Activated CD8-positive, alpha-beta memory T cell treated with anti-CD3 and anti-CD28 coated beads, Interleukin-2, amount 50 U/mL, for 4 hours (primary cell): Measurements from ENCODE around the gene ELF3.
"Not testable (repeated sequence)": the region's sequence is repeated elsewhere in the genome, so short reads cannot be mapped to it uniquely, and the experiment has no call there.

Experiments used
- DNase-seq: peaks from one replicate; pipeline ENCODE4 v3.0.0-alpha.2; 2020

ELF3 gene

GRCh38 chr1:202009326-202010179, 834 bp upstream of the ELF3 start:
- DNase-seq = peak; percentile 60

GRCh38 chr1:202011994-202012393, 1.6 kb downstream of the ELF3 start:
- no peak for DNase-seq

DNA sequence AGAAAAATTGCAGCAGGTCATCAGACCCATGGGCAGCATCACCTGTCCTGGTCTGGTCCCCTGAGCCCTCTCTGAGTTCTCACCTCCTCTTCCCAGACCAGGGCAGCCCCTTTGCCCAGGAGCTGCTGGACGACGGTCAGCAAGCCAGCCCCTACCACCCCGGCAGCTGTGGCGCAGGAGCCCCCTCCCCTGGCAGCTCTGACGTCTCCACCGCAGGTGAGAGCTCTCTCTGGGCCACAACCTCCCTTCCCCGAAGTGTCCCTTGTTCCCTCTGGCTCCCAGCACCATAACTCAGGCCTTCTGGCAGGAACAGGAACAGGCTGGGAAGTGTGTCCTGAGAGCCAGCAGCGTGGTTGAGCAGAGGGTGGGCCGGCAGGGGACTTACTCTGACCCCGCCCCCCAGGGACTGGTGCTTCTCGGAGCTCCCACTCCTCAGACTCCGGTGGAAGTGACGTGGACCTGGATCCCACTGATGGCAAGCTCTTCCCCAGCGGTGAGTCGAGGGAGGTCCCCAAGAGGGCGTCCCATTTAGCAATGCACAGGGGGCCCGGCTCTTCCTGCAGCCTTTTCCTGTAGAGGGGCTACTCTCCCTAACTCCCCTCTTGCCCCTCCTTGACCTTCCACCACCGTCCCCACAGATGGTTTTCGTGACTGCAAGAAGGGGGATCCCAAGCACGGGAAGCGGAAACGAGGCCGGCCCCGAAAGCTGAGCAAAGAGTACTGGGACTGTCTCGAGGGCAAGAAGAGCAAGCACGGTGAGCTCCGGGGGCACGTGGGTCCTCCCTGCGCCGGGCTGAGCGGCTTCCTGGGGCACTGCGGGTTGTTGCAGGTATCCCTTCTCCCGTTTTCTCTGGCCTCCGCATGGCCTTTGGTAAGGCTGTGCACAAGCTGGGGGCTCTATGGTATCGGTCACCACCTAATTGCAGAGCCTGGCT, 2.4 kb downstream of the ELF3 start:
- no peak for DNase-seq

GRCh38 chr1:202013603-202014002, 3.2 kb downstream of the ELF3 start:
- no peak for DNase-seq

GRCh38 chr1:202014060-202014459, 3.7 kb downstream of the ELF3 start:
- DNase-seq = no peak

DNA sequence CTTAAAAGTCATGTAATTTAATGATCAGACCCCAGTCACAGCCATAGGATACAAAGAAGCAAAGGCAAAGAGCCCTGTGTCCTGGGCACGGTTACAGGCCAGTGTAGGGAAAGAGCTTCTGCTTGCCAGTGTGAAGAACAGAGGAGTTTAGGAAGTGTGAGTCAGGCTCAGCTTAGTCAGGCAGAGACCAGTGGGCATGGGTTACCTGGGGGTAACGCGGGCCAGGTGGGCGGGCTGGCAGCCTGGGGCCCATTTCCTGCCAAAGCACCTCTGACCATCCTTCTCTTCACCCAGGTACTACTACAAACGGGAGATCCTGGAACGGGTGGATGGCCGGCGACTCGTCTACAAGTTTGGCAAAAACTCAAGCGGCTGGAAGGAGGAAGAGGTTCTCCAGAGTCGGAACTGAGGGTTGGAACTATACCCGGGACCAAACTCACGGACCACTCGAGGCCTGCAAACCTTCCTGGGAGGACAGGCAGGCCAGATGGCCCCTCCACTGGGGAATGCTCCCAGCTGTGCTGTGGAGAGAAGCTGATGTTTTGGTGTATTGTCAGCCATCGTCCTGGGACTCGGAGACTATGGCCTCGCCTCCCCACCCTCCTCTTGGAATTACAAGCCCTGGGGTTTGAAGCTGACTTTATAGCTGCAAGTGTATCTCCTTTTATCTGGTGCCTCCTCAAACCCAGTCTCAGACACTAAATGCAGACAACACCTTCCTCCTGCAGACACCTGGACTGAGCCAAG, 4.7 kb downstream of the ELF3 start:
- DNase-seq = no peak

GRCh38 chr1:202015662-202015937, 5.2 kb downstream of the ELF3 start:
- no peak for DNase-seq

DNA sequence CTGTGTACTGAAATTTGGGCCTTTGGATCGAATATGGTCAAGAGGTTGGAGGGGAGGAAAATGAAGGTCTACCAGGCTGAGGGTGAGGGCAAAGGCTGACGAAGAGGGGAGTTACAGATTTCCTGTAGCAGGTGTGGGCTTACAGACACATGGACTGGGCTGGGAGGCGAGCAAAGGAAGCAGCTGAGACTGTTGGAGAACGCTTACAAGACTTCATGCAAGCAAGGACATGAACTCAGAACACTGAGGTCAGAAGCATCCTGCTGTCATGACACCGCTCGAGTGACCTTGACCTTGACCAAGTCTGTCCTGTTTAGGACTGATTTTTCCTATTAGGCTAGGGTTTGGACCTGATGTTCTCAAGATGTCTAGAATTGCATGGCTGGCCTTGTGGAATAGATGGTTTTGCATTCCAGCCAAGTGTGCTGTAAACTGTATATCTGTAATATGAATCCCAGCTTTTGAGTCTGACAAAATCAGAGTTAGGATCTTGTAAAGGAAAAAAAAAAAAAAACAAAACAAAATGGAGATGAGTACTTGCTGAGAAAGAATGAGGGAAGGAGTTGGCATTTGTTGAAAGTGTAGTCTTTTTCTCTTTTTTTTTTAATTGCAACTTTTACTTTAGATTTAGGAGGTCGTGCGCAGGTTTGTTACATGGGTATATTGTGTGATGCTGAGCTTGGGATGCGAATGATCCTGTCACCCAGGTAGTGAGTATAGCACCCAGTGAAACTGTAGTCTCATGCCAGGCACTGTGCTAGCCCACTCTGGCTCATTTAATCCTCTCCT, 5.8 kb downstream of the ELF3 start:
- DNase-seq = no peak

DNA sequence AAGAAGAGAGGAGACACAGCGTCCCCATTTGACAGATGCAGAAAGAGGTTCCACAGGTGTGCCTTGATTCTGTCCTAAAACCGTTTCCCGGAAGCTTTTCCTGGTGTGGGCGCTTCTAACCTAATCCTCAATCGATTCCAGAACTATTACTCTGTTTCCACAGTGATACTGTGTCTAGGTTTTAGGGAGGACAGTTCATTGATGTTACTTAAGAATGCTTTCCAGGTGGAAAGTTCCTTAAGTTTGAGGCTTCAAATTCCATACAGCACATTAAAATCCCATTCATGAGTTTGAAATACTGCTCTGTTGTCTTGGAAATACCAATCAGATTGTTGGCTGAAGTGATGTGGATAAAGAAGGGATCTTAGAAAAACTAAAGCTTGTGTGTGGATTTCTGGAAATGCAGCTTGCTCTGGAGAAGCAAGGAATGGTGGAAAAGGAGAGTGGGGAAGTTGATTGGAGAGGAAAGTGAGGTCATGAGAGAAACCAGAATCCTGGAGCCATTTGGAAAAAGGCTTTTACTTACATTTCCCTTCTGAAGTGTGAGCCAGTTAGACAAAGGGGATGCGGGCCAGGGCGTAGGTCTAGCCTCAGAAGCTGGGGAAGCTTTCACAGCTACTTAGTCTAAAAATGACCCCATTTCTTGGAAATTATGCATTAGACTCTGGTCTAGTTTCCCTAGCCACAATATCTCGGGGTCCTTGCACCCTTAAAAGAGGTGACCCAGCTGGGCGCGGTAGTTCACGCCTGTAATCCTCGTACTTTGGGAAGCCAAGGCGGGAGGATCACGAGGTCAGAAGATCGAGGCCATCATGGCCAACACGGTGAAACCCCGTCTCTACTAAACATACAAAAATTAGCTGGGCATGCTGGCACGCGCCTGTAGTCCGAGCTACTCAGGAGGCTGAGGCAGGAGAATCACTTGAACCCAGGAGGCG, 6.7 kb downstream of the ELF3 start:
- DNase-seq = no peak

DNA sequence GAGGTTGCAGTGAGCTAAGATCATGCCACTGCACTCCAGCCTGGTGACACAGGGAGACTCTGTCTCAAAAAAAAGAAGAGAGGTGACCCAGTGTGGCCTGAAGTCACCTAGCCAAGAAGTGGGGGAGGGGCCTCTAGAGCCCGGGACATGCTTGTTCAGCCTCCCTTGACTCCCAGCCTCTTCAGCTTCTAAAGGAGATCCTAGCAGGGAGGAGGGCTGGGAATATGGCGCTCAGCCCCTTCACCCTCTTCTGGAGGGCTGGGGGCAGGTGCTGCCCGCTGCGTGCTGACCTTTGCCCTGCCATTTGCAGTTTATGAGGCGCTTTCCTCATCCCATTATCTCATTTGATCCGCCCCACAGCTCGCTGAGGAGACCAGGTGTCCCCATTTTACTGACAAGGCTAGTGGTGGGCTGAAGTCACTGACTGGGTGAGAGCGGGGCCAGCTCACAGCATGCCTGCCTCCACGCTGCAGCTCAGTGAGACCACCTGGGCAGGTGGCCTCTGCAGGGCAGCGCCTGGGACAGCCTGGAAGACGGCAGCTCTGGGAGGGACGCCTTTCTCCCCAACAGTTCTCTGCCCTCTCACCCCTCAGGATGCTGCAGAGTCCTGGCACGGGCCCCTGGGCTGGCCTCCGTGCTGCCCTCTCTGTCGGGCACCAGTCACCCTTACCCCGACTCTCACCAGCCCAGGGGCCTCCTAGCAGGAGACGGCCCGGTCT, 7.5 kb downstream of the ELF3 start:
- DNase-seq = no peak

DNA sequence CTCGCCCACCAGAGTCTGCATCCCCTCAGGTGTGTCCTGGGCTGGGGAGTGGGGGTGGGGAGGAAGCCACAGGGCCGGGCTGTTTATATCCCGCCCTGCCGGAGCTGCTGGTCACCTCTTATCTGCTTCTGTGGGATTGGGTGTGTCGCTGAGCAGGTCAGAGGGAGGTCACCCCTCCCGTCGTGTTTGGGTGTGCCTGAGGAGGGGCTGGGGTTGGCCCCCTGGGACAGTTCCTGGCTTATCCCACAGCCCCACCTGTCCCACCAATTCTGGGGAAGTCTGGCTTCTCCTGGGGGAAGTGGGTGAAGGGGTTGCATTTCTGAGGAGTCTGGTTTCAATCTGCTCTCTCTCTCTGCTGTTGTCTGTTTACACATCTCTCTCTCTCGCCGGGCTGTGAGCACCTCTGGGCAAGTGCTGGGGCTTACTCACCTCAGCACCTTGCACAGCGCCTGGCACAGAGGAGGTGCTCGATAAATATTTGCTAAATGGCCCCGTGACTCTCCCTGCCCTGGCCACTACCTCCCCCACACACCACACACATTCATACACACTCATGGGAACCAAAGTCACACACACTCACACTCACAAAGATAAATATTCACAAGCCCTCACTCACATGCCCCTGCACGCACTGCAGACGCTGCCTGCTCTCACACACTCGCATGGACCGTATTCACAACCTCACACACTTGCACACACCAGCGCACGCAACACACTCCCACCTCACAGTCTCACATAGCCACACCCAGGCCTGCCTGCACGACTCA, 8.3 kb downstream of the ELF3 start:
- DNase-seq = no peak

GRCh38 chr1:202019235-202019558, 8.8 kb downstream of the ELF3 start:
- DNase-seq = not testable (repeated sequence)

GRCh38 chr1:202023001-202023433, 12.6 kb downstream of the ELF3 start:
- DNase-seq = no peak

DNA sequence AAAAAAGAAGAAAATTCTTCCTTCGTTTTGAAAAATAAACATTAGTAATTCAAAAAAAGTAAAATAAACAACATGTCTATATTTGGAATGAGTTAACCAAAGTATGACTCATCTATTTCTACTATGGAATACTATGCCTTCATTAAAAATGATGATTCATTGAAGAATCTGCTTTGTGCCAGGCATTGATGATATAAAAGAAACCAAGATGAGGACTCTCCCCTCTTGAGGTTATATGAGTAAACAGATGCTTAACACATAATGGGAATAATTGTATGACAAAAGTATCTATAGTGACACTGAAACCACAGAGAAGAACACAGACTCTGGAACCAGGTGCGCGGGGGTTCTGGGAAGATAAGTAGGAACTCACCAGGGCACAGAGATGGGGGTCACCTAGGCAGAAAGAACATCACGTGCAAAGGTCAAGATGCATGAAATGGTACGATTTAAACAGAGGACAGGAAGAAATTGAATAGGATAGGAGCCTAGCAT, 18.8 kb downstream of the ELF3 start:
- DNase-seq = no peak

- DNase-seq = no peak
Observed at GRCh38 chr1:202029727-202030126, 19.3 kb downstream of the ELF3 start.

DNA sequence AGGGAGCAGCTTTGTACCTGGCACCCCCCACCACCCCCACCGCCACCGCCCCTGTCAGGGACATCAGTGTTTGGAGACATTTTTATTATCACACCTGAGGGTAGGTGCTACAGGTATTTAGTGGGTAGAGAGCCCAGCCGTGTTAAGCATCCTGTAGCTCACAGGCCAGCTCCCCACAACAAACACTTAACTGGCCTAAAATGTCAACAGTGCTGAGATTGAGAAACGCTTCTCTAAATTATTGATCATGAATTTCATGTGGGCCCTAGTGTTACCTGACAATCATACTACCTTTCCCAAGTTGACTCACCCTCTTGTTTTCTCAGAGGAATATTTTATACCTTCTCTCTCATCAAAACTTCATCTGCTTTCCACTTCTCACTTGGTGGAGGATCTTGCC, 21.4 kb downstream of the ELF3 start:
- DNase-seq = no peak

DNA sequence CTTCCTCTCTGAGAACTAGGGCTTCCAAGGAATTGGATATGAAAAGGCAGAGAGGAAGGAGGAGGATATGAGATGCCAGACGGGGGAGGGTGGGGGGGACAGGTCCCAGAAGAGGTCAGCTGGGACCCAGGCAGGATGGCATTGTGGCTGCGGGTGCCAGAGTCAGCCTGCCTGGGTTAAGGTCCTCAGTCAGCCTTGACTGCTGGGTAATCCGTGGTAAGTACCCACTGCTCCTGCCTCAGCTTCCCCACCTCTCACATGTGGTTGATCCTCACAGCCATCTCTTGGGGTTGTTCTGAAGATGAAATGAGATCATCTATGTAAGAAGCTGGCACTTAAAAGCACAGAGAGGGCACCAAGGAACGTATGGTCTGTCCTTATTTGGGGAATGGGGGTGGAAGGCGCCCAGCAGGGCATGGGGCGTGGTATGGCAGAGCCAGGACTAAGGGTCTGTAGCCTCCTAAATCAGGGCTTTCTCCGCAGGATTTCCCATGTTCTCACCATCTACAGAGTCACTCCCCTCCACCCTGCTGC, 23.8 kb downstream of the ELF3 start:
- no peak for DNase-seq

GRCh38 chr1:202034683-202035462, 24.5 kb downstream of the ELF3 start:
- DNase-seq = no peak
